Measurements from ENCODE around the gene MS4A10.
"Not testable (repeated sequence)": the region's sequence is repeated elsewhere in the genome, so short reads cannot be mapped to it uniquely, and the experiment has no call there.

The MS4A10 gene

DNA sequence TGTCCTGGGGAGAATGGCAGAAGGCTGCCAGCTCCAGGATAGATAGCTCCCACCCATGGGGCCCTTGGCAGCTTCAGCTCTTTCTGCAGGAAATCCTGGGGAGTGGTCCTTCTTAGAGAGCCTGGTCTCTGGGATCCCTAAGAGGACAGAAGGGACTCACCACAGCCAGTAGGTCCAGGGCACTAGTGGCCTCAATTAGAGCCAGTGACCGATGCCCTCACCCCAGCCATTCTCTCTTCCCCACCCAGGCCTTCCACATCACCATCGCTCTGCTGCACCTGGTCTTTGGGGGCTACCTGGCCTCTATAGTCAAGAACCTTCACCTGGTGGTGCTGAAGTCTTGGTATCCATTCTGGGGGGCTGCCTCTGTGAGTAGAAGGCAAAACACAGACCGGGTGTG is 5.6 kb downstream of the MS4A10 start:
- no peak for DNase-seq

- no peak for DNase-seq
These were observed 6.2 kb downstream of the MS4A10 start for GRCh38 chr11:60791153-60791933.

DNA sequence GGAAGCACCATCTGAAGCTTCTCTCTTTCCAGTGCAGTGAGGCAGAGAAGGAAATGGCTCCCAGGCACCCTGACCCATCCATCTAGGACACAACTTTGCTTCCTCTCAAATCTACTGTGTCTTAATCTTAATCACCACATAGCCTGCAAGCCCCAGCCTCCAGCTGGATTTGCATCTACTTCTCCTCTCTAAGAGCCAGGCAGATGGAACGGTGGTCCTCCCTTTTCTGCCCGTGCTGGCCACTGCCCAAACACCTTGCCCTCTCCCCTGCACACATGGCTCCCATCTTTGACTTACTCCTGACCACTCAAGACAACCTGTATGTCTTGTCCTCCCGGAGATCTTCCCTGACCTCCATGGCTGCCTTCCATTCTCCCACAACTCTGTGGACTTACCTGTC is 7.4 kb downstream of the MS4A10 start:
- DNase-seq = no peak

GRCh38 chr11:60795291-60795690 is 10.2 kb downstream of the MS4A10 start:
- DNase-seq = no peak

DNA sequence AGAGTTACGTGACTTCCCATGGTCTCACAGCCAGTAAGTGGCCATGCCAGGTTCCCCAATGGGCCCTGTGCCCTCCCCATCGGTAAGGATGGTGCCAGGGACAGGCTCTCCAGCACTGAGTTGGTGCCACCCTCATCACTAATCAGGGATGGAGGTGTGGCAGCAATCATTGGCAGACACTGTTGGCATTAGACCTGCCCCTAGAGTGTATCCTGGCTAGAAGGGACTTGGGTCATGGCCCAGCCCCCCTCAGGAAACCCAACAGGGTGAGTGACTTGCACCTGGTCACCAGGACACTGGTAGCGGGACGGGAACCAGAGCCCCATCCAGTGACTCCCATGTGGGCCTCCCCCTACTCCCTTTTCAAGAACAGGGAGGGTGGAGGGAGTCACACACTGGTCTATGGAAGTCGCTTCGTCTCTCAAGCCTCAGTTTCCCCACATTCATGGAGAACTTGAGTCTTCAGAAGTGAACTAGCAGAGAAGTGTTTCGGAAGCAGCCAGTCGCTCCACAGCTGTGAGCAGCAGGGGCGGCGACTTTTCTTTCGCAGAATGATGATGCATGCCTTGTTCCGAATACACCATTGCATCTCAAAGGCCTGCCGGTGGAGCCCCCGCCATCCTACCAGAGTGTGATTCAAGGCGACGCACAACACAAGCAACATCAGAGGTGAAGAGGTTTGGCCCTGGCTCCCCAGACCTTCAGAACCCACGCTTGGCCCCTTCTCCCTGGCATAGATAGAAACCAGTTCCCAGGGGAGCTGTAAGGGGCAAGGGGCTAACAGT is 12.9 kb downstream of the MS4A10 start:
- no peak for DNase-seq

DNA sequence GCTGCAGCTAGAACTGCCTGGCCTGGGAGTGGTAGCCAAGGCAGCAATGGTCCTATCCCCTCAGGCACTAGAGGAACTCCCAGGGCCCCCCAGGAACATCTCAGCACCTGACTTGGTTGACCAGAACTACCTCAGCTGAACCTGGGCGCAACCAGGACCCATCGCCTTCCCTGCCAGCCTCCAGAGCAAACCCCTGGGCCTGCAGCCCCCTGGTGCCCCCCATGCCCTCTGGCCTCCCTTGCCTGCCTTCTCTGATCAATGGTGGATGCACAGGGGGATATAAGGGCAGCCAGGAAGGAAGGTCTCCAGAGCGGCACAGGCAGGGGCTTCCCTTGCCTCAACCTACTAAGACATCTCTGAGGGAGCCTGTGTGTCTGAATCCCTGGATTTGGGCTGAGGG is 13.5 kb downstream of the MS4A10 start:
- no peak for DNase-seq

GRCh38 chr11:60801194-60801593 is 16.1 kb downstream of the MS4A10 start:
- no peak for DNase-seq

GRCh38 chr11:60803273-60803936 is 18.3 kb downstream of the MS4A10 start:
- no peak for DNase-seq

GRCh38 chr11:60809249-60809648 is 24.1 kb downstream of the MS4A10 start:
- no peak for DNase-seq

DNA sequence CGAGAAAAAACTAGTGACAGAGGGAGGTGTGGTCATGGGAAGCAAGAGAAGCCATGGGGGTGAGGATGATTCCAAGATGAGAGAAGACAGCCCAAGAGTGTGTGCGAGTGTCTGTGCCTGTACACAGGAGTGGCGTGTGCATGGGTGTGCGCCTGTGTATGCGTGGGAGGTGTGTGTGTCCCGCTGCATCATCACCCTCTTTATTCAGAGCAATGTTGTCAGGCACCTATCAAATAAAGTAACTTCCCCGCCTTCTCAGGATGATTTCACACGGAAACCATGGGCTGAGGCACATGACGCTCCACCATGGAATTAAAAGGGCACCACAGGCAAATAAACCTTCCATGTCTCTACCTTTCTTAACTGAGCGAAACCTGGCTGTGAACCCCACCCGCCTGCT is 24.6 kb downstream of the MS4A10 start:
- DNase-seq = no peak

DNA sequence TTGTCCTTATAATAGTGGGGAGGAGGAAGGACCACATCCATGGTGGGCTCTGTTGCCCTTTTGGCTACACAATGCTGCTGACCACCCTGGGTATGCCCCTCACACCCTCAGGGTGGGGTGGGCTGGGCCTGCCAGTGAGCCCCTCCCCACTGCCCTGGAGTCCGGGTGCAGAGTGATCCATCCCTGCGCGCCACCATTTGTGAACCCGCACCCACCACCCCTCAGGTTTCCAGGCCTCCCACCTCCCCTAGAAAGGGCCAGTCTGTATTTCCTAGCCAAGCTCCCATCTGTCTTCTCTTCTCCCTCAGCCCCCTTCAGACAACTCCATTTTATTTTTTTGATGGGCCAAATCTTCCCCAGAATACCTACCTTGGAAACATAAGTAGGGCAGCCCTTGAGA is 25.0 kb downstream of the MS4A10 start:
- no peak for DNase-seq

- DNase-seq = no peak
These were observed 25.4 kb downstream of the MS4A10 start for GRCh38 chr11:60810569-60810968.

GRCh38 chr11:60813324-60813723 is 28.2 kb downstream of the MS4A10 start:
- no peak for DNase-seq

DNA sequence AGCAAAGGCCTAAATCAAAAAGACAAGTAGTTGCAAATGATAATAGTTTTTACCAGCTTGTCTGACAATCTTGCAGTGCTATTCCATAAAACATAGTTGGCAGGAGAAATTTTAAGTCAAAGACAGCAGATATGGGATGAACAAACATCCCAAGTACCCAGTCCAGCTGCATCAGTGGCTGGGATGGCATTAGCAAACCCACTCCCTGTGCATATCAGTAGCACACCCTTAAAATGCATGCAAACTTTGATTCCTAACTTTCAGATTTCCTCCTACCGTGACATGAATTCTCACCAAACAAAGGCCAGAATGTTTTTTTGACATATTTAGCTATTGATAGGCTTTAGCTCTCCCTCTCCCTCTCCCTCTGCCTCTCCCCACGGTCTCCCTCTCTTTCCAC is 29.0 kb downstream of the MS4A10 start:
- no peak for DNase-seq

DNA sequence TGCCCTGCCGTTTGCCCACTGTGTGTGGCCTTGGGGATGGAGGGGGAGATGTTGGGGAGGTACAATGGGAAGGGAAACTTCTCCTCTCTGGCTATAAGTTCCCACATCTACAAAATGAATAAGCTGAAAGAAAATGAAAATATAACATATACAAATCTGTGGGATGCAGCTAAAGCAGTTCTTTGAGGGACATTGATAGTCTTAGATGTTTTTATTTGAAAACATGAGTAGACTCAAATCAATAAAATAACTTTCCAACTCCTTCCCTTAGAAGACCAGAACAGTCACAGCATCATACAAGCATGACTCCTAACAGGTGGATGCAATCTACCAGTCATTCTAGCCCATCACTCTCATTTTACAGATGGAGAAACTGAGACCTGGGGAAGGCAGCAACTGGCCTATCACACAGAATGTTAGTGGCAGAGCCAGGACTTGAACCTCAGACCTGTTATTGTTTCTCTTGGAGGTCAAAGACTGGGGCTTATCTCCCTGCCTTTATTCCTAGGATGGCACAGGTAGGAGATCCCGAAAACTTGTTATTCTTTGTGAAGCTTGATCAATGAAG is 31.5 kb downstream of the MS4A10 start:
- DNase-seq = no peak

- DNase-seq = no peak
These were observed 32.9 kb downstream of the MS4A10 start for GRCh38 chr11:60818057-60818456.

- no peak for DNase-seq
These were observed 36.9 kb downstream of the MS4A10 start for GRCh38 chr11:60821827-60822599.

DNA sequence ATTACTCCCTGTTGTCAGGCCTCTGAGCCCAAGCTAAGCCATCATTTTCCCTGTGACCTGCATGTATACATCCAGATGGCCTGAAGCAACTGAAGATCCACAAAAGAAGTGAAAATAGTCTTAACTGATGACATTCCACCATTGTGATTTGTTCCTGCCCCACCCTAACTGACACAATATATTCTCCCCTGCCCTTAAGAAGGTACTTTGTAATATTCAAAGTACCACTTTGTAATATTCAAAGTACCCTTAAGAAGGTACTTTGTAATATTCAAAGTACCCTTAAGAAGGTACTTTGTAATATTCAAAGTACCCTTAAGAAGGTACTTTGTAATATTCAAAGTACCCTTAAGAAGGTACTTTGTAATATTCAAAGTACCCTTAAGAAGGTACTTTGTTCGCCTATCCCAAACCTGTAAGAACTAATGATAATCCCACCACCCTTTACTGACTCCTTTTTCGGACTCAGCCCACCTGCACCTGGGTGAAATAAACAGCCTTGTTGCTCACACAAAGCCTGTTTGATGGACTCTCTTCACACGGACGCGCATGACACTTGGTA is 38.7 kb downstream of the MS4A10 start:
- DNase-seq = not testable (repeated sequence)

- no peak for DNase-seq
These were observed 40.0 kb downstream of the MS4A10 start for GRCh38 chr11:60825118-60825517.

- DNase-seq = no peak
These were observed 40.7 kb downstream of the MS4A10 start for GRCh38 chr11:60825790-60826189.

DNA sequence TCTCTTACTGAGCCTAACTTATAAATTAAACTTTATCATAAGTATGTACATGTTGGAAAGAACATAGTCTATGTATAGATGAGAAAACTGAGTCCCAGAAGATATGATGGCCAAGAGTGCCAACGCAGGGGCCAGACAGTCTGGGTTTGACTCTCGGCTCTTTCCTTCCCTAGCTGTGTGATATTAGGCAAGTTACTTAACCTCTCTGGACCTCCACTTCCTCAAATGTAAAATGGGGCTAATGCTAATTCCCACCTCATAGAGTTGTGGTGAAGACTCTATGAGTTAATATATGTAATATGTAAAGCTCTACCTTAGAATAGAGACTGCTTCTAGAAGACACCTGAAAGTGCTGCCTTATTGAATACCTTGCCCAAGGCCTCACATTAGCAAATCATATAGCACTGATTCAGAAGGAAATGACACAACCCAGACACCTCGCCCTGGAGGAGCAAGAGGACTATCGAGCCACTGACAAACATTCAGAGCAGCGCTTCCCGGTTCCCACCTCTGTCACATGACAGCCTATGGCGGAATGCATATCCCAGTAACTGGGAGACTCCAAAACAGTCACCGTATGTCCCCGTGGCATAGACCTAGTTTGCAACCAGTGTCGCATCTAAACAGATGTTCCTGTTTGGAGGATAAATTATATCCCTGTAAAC is 45.5 kb downstream of the MS4A10 start:
- DNase-seq = no peak

GRCh38 chr11:60831143-60831500 is 46.0 kb downstream of the MS4A10 start:
- peak; percentile 71 for DNase-seq
